ENCODE data around the gene CEP162. TPM values are rescaled to one million over a fixed set of nuclear protein-coding genes. Genes with fewer than 3 reads are reported as not detected.
"Not testable (repeated sequence)": the region's sequence is repeated elsewhere in the genome, so short reads cannot be mapped to it uniquely, and the experiment has no call there.

The CEP162 gene
- total RNA-seq, 1 experiment from 2014 or later = 12.1 TPM

DNA sequence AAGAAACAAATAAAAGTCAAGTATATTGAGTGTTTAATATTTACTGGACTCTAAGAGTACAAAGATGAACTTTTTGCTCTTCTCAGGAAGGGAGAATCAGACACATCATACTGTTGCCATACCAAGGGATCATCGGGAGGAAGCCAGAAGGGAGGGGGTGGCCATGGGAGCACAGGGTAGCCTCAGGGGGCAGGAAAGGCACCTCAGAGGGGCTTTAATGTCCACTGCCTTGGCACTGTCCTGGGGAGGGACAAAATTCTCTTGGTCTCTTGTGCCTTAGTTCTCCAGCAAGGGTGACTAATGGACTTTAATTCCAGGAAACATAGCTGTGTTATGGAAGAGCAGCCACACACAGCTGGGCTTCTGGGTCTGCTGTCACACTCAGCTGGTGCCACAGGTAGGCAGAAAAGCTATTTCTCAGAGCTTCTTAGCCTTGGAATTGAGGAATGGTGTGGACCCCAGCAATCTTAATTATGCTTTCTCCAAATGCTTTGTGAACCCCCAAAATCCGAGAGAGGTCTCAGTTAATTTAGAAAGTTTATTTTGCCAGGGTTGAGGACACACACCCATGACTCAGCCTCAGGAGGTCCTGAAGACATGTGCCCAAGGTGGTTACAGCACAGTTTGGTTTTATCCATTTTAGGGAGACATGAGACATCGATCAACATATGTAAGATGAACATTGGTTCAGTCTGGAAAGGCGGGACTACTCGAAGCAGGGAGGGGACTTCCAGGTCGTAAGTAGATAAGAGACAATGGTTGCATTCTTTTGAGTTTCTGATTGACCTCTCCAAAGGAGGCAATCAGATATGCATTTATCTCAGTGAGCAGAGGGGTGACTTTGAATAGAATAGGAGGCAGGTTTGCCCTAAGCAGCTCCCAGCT is 140.7 kb downstream of the CEP162 start:
- TF ChIP-seq EZH2 (IDR thresholded peaks at IDR 0.05; ENCODE audit: borderline replicate concordance, low read depth, low read length, poor library complexity, severe bottlenecking) = no peak
- TF ChIP-seq, protein P1, sequence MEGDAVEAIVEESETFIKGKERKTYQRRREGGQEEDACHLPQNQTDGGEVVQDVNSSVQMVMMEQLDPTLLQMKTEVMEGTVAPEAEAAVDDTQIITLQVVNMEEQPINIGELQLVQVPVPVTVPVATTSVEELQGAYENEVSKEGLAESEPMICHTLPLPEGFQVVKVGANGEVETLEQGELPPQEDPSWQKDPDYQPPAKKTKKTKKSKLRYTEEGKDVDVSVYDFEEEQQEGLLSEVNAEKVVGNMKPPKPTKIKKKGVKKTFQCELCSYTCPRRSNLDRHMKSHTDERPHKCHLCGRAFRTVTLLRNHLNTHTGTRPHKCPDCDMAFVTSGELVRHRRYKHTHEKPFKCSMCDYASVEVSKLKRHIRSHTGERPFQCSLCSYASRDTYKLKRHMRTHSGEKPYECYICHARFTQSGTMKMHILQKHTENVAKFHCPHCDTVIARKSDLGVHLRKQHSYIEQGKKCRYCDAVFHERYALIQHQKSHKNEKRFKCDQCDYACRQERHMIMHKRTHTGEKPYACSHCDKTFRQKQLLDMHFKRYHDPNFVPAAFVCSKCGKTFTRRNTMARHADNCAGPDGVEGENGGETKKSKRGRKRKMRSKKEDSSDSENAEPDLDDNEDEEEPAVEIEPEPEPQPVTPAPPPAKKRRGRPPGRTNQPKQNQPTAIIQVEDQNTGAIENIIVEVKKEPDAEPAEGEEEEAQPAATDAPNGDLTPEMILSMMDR (conservative IDR thresholded peaks at IDR 0.05; ENCODE audit: low read depth, low read length) = no peak
- H3K4me3 ChIP-seq (ENCODE audit: low read depth, low read length, poor library complexity, severe bottlenecking) = no peak overlapping the region
- no peaks in the 10 kb centered on the region for H3K27me3 ChIP-seq (replicated peaks; ENCODE audit: insufficient read depth, low read depth, low read length, poor library complexity)
- ChIA-PET POLR2A (ENCODE audit: low non-redundant PET) (no interaction called here), CTCF (no interaction called here)
- no peaks in the 10 kb centered on the region for H3K9me3 ChIP-seq (ENCODE audit: low read depth, low read length, poor library complexity, severe bottlenecking)
- no TSS peak for BruUV-seq (replicated peaks)
- H3K36me3 ChIP-seq (ENCODE audit: insufficient read depth, low read length, poor library complexity, severe bottlenecking) = no peaks in the 10 kb centered on the region
- no peak for DNase-seq (ENCODE audit: low spot score)
- H3K4me1 ChIP-seq (ENCODE audit: insufficient read depth, low read length, poor library complexity, severe bottlenecking) = no peaks in the 10 kb centered on the region
- intact Hi-C loops (cut with micrococcal nuclease; ENCODE audit: unreplicated experiment) = no loop called here
- no peak overlapping the region for H3K27ac ChIP-seq (ENCODE audit: low read depth, low read length, poor library complexity, severe bottlenecking)

DNA sequence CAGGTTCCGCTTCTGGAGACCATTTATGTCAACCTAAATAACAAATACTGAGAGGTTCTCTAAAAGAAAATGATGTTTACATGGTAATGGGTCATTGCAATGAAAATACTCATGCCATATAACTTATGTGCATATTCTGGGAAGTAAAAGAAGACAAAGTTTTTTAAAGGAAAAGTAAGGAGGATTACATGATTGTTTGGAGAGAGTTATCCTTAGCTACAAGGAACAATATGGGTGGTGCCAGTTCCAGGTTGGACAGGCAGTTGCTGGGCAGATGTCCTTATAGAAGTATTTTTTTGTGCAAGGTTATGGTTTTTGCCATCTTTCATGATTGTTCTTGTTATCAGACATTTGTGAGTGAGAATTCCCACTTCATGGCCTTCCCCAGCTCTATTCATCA is 141.4 kb downstream of the CEP162 start:
- Histone ChIP-seq H3K4me1 (ENCODE audit: insufficient read depth, low read length, poor library complexity, severe bottlenecking) (no peaks in the 10 kb centered on the region), H3K4me3 (ENCODE audit: low read depth, low read length, poor library complexity, severe bottlenecking) (no peak overlapping the region), H3K36me3 (ENCODE audit: insufficient read depth, low read length, poor library complexity, severe bottlenecking) (no peaks in the 10 kb centered on the region), H3K27ac (ENCODE audit: low read depth, low read length, poor library complexity, severe bottlenecking) (no peak overlapping the region), H3K9me3 (ENCODE audit: low read depth, low read length, poor library complexity, severe bottlenecking) (no peaks in the 10 kb centered on the region), H3K27me3 (replicated peaks; ENCODE audit: insufficient read depth, low read depth, low read length, poor library complexity) (no peaks in the 10 kb centered on the region)
- no TSS peak for BruUV-seq (replicated peaks)
- no peak for DNase-seq (ENCODE audit: low spot score)
- ChIA-PET POLR2A (ENCODE audit: low non-redundant PET) (no interaction called here), CTCF (no interaction called here)
- intact Hi-C loops (cut with micrococcal nuclease; ENCODE audit: unreplicated experiment) = no loop called here
- no peak for TF ChIP-seq EZH2 (IDR thresholded peaks at IDR 0.05; ENCODE audit: borderline replicate concordance, low read depth, low read length, poor library complexity, severe bottlenecking)
- TF ChIP-seq, protein P1 (conservative IDR thresholded peaks at IDR 0.05; ENCODE audit: low read depth, low read length) = no peak

DNA sequence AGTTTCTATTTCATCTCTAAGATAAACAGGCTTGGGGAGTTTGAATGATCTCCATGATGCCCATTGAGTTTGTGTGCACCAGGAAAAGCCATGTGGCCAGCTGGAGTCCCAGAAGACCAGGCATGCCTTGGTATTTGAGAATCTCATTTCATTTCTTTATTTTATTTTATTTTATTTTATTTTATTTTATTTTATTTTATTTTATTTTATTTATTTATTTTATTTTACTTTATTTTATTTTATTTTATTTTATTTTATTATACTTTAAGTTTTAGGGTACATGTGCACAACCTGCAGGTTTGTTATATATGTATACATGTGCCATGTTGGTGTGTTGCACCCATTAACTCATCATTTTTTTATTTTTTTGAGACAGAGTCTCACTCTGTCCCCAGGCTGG is 142.7 kb downstream of the CEP162 start:
- H3K36me3 ChIP-seq (ENCODE audit: insufficient read depth, low read length, poor library complexity, severe bottlenecking); DNase-seq (ENCODE audit: low spot score); H3K27me3 ChIP-seq (replicated peaks; ENCODE audit: insufficient read depth, low read depth, low read length, poor library complexity); intact Hi-C loops (cut with micrococcal nuclease; ENCODE audit: unreplicated experiment); H3K4me3 ChIP-seq (ENCODE audit: low read depth, low read length, poor library complexity, severe bottlenecking); POLR2A ChIA-PET (ENCODE audit: low non-redundant PET); H3K4me1 ChIP-seq (ENCODE audit: insufficient read depth, low read length, poor library complexity, severe bottlenecking); BruUV-seq (replicated peaks); CTCF ChIA-PET; H3K27ac ChIP-seq (ENCODE audit: low read depth, low read length, poor library complexity, severe bottlenecking); H3K9me3 ChIP-seq (ENCODE audit: low read depth, low read length, poor library complexity, severe bottlenecking): not testable (repeated sequence)

Data from A673 (cell line).